HL-60 (cell line): Measurements from ENCODE around the gene SAP25.
"Not testable (repeated sequence)": the region's sequence is repeated elsewhere in the genome, so short reads cannot be mapped to it uniquely, and the experiment has no call there.

ENCODE experiments used
- DNase-seq, 2 experiments: peaks; one replicate each; pipeline ENCODE4 v3.0.0-alpha.2; 2010 to 2020; ENCODE audit warnings: low read depth in 1 of 2, low spot score in 1 of 2
- H3K27ac ChIP-seq: fragments of 250-450 bp; sonication (Bioruptor Pico); replicated peaks from 2 replicates; pipeline ENCODE4 v1.5.1; 2020; ENCODE audit warnings: mild to moderate bottlenecking, moderate library complexity
- H3K27me3 ChIP-seq: fragments of 250-450 bp; sonication (Bioruptor Pico); 2 replicates; pipeline ENCODE4 v1.5.1; 2021; ENCODE audit warnings: mild to moderate bottlenecking, moderate library complexity; ENCODE audit not compliant: insufficient read depth, poor library complexity, severe bottlenecking
- H3K4me3 ChIP-seq: replicated peaks from 2 replicates; pipeline ENCODE4 v1.5.1; 2011; ENCODE audit warnings: mild to moderate bottlenecking, control low read depth, low read length; ENCODE audit not compliant: insufficient read depth
- GABPA ChIP-seq: IDR thresholded peaks from 2 replicates; pipeline ENCODE4 v1.6.1; 2012; ENCODE audit warnings: low read depth
- POLR2AphosphoS5 ChIP-seq: IDR thresholded peaks from 2 replicates; pipeline ENCODE4 v1.6.1; 2012; ENCODE audit warnings: low read depth
- REST ChIP-seq: IDR thresholded peaks from 2 replicates; pipeline ENCODE4 v1.6.1; 2012; ENCODE audit warnings: low read depth; ENCODE audit not compliant: insufficient replicate concordance
- SPI1 ChIP-seq: IDR thresholded peaks from 2 replicates; pipeline ENCODE4 v1.6.1; 2012; ENCODE audit warnings: low read depth, mild to moderate bottlenecking, borderline replicate concordance
- TF ChIP-seq, protein P1 (sequence below): IDR thresholded peaks from one replicate; pipeline ENCODE4 v1.5.1; 2011; ENCODE audit warnings: low read length, control low read depth, inconsistent platforms; ENCODE audit not compliant: insufficient read depth

The SAP25 gene

GRCh38 chr7:100555701-100556100 lies 18.0 kb downstream of the SAP25 start:
- no peak for DNase-seq
- no peak for TF ChIP-seq SPI1
- TF ChIP-seq GABPA = no peak
- TF ChIP-seq, protein P1, sequence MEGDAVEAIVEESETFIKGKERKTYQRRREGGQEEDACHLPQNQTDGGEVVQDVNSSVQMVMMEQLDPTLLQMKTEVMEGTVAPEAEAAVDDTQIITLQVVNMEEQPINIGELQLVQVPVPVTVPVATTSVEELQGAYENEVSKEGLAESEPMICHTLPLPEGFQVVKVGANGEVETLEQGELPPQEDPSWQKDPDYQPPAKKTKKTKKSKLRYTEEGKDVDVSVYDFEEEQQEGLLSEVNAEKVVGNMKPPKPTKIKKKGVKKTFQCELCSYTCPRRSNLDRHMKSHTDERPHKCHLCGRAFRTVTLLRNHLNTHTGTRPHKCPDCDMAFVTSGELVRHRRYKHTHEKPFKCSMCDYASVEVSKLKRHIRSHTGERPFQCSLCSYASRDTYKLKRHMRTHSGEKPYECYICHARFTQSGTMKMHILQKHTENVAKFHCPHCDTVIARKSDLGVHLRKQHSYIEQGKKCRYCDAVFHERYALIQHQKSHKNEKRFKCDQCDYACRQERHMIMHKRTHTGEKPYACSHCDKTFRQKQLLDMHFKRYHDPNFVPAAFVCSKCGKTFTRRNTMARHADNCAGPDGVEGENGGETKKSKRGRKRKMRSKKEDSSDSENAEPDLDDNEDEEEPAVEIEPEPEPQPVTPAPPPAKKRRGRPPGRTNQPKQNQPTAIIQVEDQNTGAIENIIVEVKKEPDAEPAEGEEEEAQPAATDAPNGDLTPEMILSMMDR = no peak
- TF ChIP-seq REST = no peak
- TF ChIP-seq POLR2AphosphoS5 = no peak
- Histone ChIP-seq H3K27me3 (no peaks in the 10 kb centered on the region), H3K4me3 (no peak overlapping the region), H3K27ac (no peak overlapping the region)

DNA sequence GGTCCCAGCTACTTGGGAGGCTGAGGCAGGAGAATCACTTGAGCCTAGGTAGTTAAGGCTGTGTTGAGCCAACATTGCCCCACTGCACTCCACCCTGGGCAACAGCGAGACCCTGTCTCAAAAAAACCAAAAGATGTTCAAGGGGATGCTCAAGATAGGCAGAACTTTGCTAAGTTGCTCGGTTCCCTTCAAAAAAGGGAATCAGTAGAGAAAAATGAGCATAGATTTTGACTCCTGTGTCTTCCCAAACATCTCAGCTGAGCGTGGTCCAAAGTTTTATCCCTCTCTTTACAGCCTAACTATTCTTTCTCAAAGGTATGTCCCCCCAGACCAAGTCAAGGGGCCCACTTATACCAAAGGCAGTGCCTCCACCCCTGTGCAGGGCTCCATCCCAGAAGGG lies 20.7 kb downstream of the SAP25 start:
- H3K27me3 ChIP-seq = no peaks in the 10 kb centered on the region
- no peak for DNase-seq
- no peak overlapping the region for H3K4me3 ChIP-seq
- TF ChIP-seq SPI1 (no peak), REST (no peak), POLR2AphosphoS5 (no peak), GABPA (no peak)
- TF ChIP-seq, protein P1 = no peak
- no peak overlapping the region for H3K27ac ChIP-seq

- no peak for DNase-seq
- no peak for TF ChIP-seq GABPA
- TF ChIP-seq REST = no peak
- no peak for TF ChIP-seq SPI1
- TF ChIP-seq, protein P1 = no peak
- TF ChIP-seq POLR2AphosphoS5 = no peak
- H3K4me3 ChIP-seq = no peak overlapping the region
These were observed 21.2 kb downstream of the SAP25 start for GRCh38 chr7:100552532-100552931.

DNA sequence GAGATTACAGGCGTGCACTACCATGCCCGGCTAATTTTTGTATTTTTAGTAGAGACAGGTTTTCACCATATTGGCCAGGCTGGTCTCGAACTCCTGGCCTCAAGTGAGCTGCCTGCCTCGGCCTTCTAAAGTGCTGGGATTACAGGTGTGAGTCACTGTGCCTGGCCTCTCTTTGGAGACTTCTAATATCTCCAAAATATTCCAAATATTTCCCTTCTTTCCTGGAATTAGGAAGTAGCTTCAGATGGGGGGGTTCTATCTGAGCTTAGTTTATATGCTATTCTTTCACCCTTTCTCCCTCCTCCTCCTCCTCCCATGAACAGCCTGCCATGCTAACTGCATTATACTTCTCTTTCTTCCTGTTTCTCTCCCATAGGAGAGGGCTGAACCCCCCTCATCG lies 25.3 kb downstream of the SAP25 start:
- H3K27ac ChIP-seq, H3K27me3 ChIP-seq, H3K4me3 ChIP-seq, DNase-seq: not testable (repeated sequence)

More at GRCh38 chr7:100552532-100552931, 21.2 kb downstream of the SAP25 start:
- no peak overlapping the region for H3K27ac ChIP-seq
- no peaks in the 10 kb centered on the region for H3K27me3 ChIP-seq
